ENCODE measurements around the gene CHD9NB. TPM values are rescaled to one million over a fixed set of nuclear protein-coding genes. Genes with fewer than 3 reads are reported as not detected.

The CHD9NB gene
- total and polyA plus RNA-seq, 10 of the 15 experiments (the other 5 are each of a cell fraction or from before 2014, with no cell fraction given): 0.14 to 1.6 (median 0.73) TPM

- peak; percentile 97 for TF ChIP-seq RAD21 (IDR thresholded peaks at IDR 0.05; ENCODE audit: insufficient read depth, low read depth, low read length)
- TF ChIP-seq ZNF687 (IDR thresholded peaks at IDR 0.05): peak; percentile 41; the same call in 1 of the 2 replicates
- no peak for TF ChIP-seq ATF2 (IDR thresholded peaks at IDR 0.05; ENCODE audit: low read length)
- TF ChIP-seq KLF5 (IDR thresholded peaks at IDR 0.05; ENCODE audit: partially characterized antibody): peak; percentile 54
- no peak for TF ChIP-seq SIX5 (IDR thresholded peaks at IDR 0.05; ENCODE audit: low read depth, low read length, severe bottlenecking)
- no peak for TF ChIP-seq SUZ12 (IDR thresholded peaks at IDR 0.05; ENCODE audit: unreplicated experiment)
- TF ChIP-seq SUPT20H (IDR thresholded peaks at IDR 0.05; ENCODE audit: borderline replicate concordance, control insufficient read depth, low read depth, low read length): no peak
- no peak for TF ChIP-seq ZNF384 (IDR thresholded peaks at IDR 0.05; ENCODE audit: borderline replicate concordance, low read depth, low read length)
- peak; percentile 93 for TF ChIP-seq EED (IDR thresholded peaks at IDR 0.05; ENCODE audit: low read depth)
- no peak for TF ChIP-seq JUNB (IDR thresholded peaks at IDR 0.05)
- TF ChIP-seq BCL11A (IDR thresholded peaks at IDR 0.05; ENCODE audit: low read depth, low read length): no peak
- TF ChIP-seq RAD51 (IDR thresholded peaks at IDR 0.05): no peak
- TF ChIP-seq SPI1 (IDR thresholded peaks at IDR 0.05; ENCODE audit: borderline replicate concordance, insufficient read depth, low read depth, low read length): 0 out of 2 replicates have a peak, but pooled peaks have one; percentile 17
- TF ChIP-seq SMAD5 (IDR thresholded peaks at IDR 0.05; ENCODE audit: low read depth): no peak; the same call in 1 of the 2 replicates
- no peak for TF ChIP-seq PML (IDR thresholded peaks at IDR 0.05; ENCODE audit: low read length)
- TF ChIP-seq PRDM15 (CRISPR knock-in tag; IDR thresholded peaks at IDR 0.05): no peak
- peak; percentile 58; the same call in 1 of the 2 replicates for TF ChIP-seq FOXM1 (IDR thresholded peaks at IDR 0.05; ENCODE audit: low read depth, low read length)
- TF ChIP-seq RBBP5 (conservative IDR thresholded peaks at IDR 0.05): no peak
- peak; percentile 92; the same call in 1 of the 2 replicates for TF ChIP-seq RB1 (IDR thresholded peaks at IDR 0.05; ENCODE audit: borderline replicate concordance)
- TF ChIP-seq NRF1 (conservative IDR thresholded peaks at IDR 0.05; ENCODE audit: low read depth, low read length): no peak
- TF ChIP-seq RCOR1 (conservative IDR thresholded peaks at IDR 0.05; ENCODE audit: low read depth, low read length): no peak
These were observed 2.2 kb upstream of the CHD9NB start, which contains the start of gene CHD9 (continued) for GRCh38 chr16:53054670-53055485.

All from GM12878 (cell line).